Breast epithelium (tissue), 3 donors: ENCODE results near the gene TTLL11.

ENCODE experiments used
- POLR2A ChIP-seq: fragments of 450-650 bp; IDR thresholded peaks from one replicate; pipeline ENCODE4 v1.6.1; 2016; ENCODE audit warnings: antibody characterized with exemption, mild to moderate bottlenecking, moderate library complexity
- POLR2AphosphoS5 ChIP-seq, 3 donors: sonication (generic); formaldehyde crosslinking; IDR thresholded peaks; one replicate each; pipeline ENCODE4 v1.6.1; 2017; ENCODE audit warnings: antibody characterized with exemption in 3 of 3
- TF ChIP-seq, protein P1 (sequence below), 3 donors: fragments of 450-650 bp; IDR thresholded peaks; one replicate each; pipeline ENCODE4 v1.5.1; 2016 to 2017; ENCODE audit warnings: antibody characterized with exemption in 3 of 3, mild to moderate bottlenecking in 3 of 3, moderate library complexity in 3 of 3

- TF ChIP-seq, protein P1, sequence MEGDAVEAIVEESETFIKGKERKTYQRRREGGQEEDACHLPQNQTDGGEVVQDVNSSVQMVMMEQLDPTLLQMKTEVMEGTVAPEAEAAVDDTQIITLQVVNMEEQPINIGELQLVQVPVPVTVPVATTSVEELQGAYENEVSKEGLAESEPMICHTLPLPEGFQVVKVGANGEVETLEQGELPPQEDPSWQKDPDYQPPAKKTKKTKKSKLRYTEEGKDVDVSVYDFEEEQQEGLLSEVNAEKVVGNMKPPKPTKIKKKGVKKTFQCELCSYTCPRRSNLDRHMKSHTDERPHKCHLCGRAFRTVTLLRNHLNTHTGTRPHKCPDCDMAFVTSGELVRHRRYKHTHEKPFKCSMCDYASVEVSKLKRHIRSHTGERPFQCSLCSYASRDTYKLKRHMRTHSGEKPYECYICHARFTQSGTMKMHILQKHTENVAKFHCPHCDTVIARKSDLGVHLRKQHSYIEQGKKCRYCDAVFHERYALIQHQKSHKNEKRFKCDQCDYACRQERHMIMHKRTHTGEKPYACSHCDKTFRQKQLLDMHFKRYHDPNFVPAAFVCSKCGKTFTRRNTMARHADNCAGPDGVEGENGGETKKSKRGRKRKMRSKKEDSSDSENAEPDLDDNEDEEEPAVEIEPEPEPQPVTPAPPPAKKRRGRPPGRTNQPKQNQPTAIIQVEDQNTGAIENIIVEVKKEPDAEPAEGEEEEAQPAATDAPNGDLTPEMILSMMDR (IDR thresholded peaks at IDR 0.05): no peak
- TF ChIP-seq POLR2A (no peak), POLR2AphosphoS5 (IDR thresholded peaks at IDR 0.05) (no peak)
Measured at GRCh38 chr9:121773286-121773953, 319.7 kb downstream of the TTLL11 start.
